Hepatocyte (in vitro differentiated cells): Measurements from ENCODE around the gene GRM8. TPM values are rescaled to one million over a fixed set of nuclear protein-coding genes. Genes with fewer than 3 reads are reported as not detected.

Experiments used
- DNase-seq: peaks from one replicate; pipeline ENCODE4 v3.0.0-alpha.2; 2016; ENCODE audit warnings: low spot score
- H2AFZ ChIP-seq: fragments of 200-600 bp; sonication (generic); 2 replicates; pipeline ENCODE4 v1.6.0; 2016; ENCODE audit warnings: antibody characterized with exemption, mild to moderate bottlenecking
- H3K27ac ChIP-seq: fragments of 200-600 bp; sonication (generic); 2 replicates; pipeline ENCODE4 v1.5.1; 2016; ENCODE audit warnings: mild to moderate bottlenecking
- H3K27me3 ChIP-seq: fragments of 200-600 bp; sonication (generic); 2 replicates; pipeline ENCODE4 v1.6.1; 2016
- H3K36me3 ChIP-seq: fragments of 200-600 bp; sonication (generic); replicated peaks from 2 replicates; pipeline ENCODE4 v1.5.1; 2016; ENCODE audit warnings: low read depth; ENCODE audit not compliant: insufficient read depth
- H3K4me1 ChIP-seq: fragments of 200-600 bp; sonication (generic); 2 replicates; pipeline ENCODE4 v1.5.1; 2016; ENCODE audit warnings: mild to moderate bottlenecking, moderate library complexity; ENCODE audit not compliant: insufficient read depth
- H3K4me2 ChIP-seq: fragments of 200-600 bp; sonication (generic); 2 replicates; pipeline ENCODE4 v1.6.0; 2016
- H3K4me3 ChIP-seq: fragments of 200-600 bp; sonication (generic); 2 replicates; pipeline ENCODE4 v1.5.1; 2016; ENCODE audit warnings: mild to moderate bottlenecking
- H3K79me2 ChIP-seq: fragments of 200-600 bp; sonication (generic); 2 replicates; pipeline ENCODE4 v1.6.0; 2017; ENCODE audit warnings: mild to moderate bottlenecking
- H3K9me2 ChIP-seq: fragments of 200-600 bp; sonication (generic); replicated peaks from 2 replicates; pipeline ENCODE4 v1.6.0; 2017; ENCODE audit warnings: mild to moderate bottlenecking; ENCODE audit not compliant: insufficient read depth
- H3K9me3 ChIP-seq: fragments of 200-600 bp; sonication (generic); 2 replicates; pipeline ENCODE4 v1.5.1; 2016; ENCODE audit warnings: low read depth, mild to moderate bottlenecking
- H4K20me1 ChIP-seq: fragments of 200-600 bp; sonication (generic); 2 replicates; pipeline ENCODE4 v1.6.0; 2016; ENCODE audit warnings: mild to moderate bottlenecking; ENCODE audit not compliant: insufficient read depth, poor library complexity, severe bottlenecking
- CTCF ChIP-seq: fragments of 200-600 bp; sonication (generic); IDR thresholded peaks from 2 replicates; pipeline ENCODE4 v1.5.1; 2016; ENCODE audit warnings: antibody characterized with exemption, mild to moderate bottlenecking; ENCODE audit not compliant: poor library complexity
- EZH2 ChIP-seq: fragments of 200-600 bp; sonication (generic); IDR thresholded peaks from 2 replicates; pipeline ENCODE4 v1.6.1; 2016; ENCODE audit warnings: antibody characterized with exemption, mild to moderate bottlenecking, borderline replicate concordance
- EZH2phosphoT487 ChIP-seq: fragments of 200-600 bp; sonication (generic); IDR thresholded peaks from one replicate; pipeline ENCODE4 v1.6.1; 2018; ENCODE audit warnings: antibody characterized with exemption, mild to moderate bottlenecking, low read depth, moderate library complexity; ENCODE audit not compliant: unreplicated experiment, severe bottlenecking
- WGBS: methylation state at CpG from one replicate; pipeline ENCODE4 v1.1.6; 2016; ENCODE audit warnings: low lambda C conversion rate; ENCODE audit errors: missing lambda C conversion rate; 5-methylcytosine and 5-hydroxymethylcytosine counted together
- polyA plus RNA-seq: library from polyadenylated mRNA; unstranded; fragments of >200 nt; fragmentation: Nextera tagmentation; extraction: Ambion mirVana; gene quantifications from 2 replicates; pipeline ENCODE4 v1.2.1, GENCODE V29; 2016
- total RNA-seq: library from RNA; depleted of rRNA; stranded (reverse); fragments of >200 nt; gene quantifications from 2 replicates; pipeline ENCODE4 v1.2.3, GENCODE V29; 2014

The GRM8 gene
- total and polyA plus RNA-seq, 2 experiments from 2014 or later: 0.62 to 4.5 TPM

- no peak overlapping the region for H3K27ac ChIP-seq
- DNase-seq: no peak
- H2AFZ ChIP-seq: no peak overlapping the region
- H3K79me2 ChIP-seq: no peaks in the 10 kb centered on the region
- H3K4me1 ChIP-seq: no peaks in the 10 kb centered on the region
- WGBS: 41% methylated on average over 2 of the region's 2 CpGs
- no peaks in the 10 kb centered on the region for H3K9me2 ChIP-seq
- H3K9me3 ChIP-seq: no peaks in the 10 kb centered on the region
- no peak for TF ChIP-seq EZH2phosphoT487
- H3K27me3 ChIP-seq: no peaks in the 10 kb centered on the region
- no peaks in the 10 kb centered on the region for H3K36me3 ChIP-seq
- no peak overlapping the region for H3K4me2 ChIP-seq
- H4K20me1 ChIP-seq: no peaks in the 10 kb centered on the region
- no peak overlapping the region for H3K4me3 ChIP-seq
Measured at GRCh38 chr7:126447984-126448383, 804.8 kb downstream of the GRM8 start.

- H3K4me3 ChIP-seq: no peak overlapping the region
- no peak overlapping the region for H3K4me2 ChIP-seq
- no peaks in the 10 kb centered on the region for H3K9me3 ChIP-seq
- 96% methylated on average over 6 of the region's 6 CpGs for WGBS
- H4K20me1 ChIP-seq: no peaks in the 10 kb centered on the region
- no peaks in the 10 kb centered on the region for H3K36me3 ChIP-seq
- no peak overlapping the region for H3K27ac ChIP-seq
- no peaks in the 10 kb centered on the region for H3K79me2 ChIP-seq
- H3K4me1 ChIP-seq: peaks cover 4% of the 10 kb centered on the region
- no peak for DNase-seq
- TF ChIP-seq CTCF (no peak), EZH2phosphoT487 (no peak), EZH2 (no peak)
- H2AFZ ChIP-seq: no peak overlapping the region
- H3K27me3 ChIP-seq: no peaks in the 10 kb centered on the region
- no peaks in the 10 kb centered on the region for H3K9me2 ChIP-seq
Measured at GRCh38 chr7:126445991-126446390, 806.8 kb downstream of the GRM8 start.

- Histone ChIP-seq H3K4me2 (no peak overlapping the region), H3K79me2 (no peaks in the 10 kb centered on the region), H3K4me1 (peaks cover 4% of the 10 kb centered on the region), H2AFZ (no peak overlapping the region), H3K27ac (no peak overlapping the region), H3K36me3 (no peaks in the 10 kb centered on the region), H3K9me2 (no peaks in the 10 kb centered on the region), H3K4me3 (no peak overlapping the region), H3K9me3 (no peaks in the 10 kb centered on the region), H4K20me1 (no peaks in the 10 kb centered on the region), H3K27me3 (no peaks in the 10 kb centered on the region)
- 100% methylated on average over 1 of the region's 1 CpG for WGBS
- TF ChIP-seq CTCF (no peak), EZH2phosphoT487 (no peak)
- no peak for DNase-seq
Measured at GRCh38 chr7:126443951-126444350, 808.8 kb downstream of the GRM8 start.

- H3K4me2 ChIP-seq: no peak overlapping the region
- 95% methylated on average over 3 of the region's 3 CpGs for WGBS
- no peak for TF ChIP-seq CTCF
- no peak for TF ChIP-seq EZH2
- TF ChIP-seq EZH2phosphoT487: no peak
Measured at GRCh38 chr7:126442908-126443307, 809.8 kb downstream of the GRM8 start.

More at GRCh38 chr7:126442908-126443307, 809.8 kb downstream of the GRM8 start:
- DNase-seq: no peak
- no peaks in the 10 kb centered on the region for H3K36me3 ChIP-seq
- H3K79me2 ChIP-seq: no peaks in the 10 kb centered on the region
- no peak overlapping the region for H3K27ac ChIP-seq
- H3K4me3 ChIP-seq: no peak overlapping the region
- no peaks in the 10 kb centered on the region for H4K20me1 ChIP-seq
- no peaks in the 10 kb centered on the region for H3K9me2 ChIP-seq
- H2AFZ ChIP-seq: no peak overlapping the region
- no peaks in the 10 kb centered on the region for H3K9me3 ChIP-seq
- H3K27me3 ChIP-seq: no peaks in the 10 kb centered on the region
- H3K4me1 ChIP-seq: peaks cover 4% of the 10 kb centered on the region
